Fibroblast of mammary gland (primary cell): Measurements from ENCODE around the gene PDZRN3.
A peak's percentile ranks its signal among the peaks of the same experiment; 100 is the strongest.

Source experiments
- DNase-seq: peaks from one replicate; pipeline ENCODE4 v3.0.0-alpha.2; 2010; ENCODE audit warnings: low read depth
- H3K4me3 ChIP-seq: 2 replicates; pipeline ENCODE4 v1.5.1; 2011; ENCODE audit warnings: low read depth, mild to moderate bottlenecking, low read length, moderate library complexity; ENCODE audit not compliant: control insufficient read depth
- CTCF ChIP-seq: conservative IDR thresholded peaks from 2 replicates; pipeline ENCODE4 v1.5.1; 2011; ENCODE audit warnings: low read depth, low read length, inconsistent platforms; ENCODE audit not compliant: control insufficient read depth, insufficient read depth

PDZRN3 gene

GRCh38 chr3:73508330-73508954, 116.3 kb downstream of the PDZRN3 start:
- no peak overlapping the region for H3K4me3 ChIP-seq
- TF ChIP-seq CTCF, result peak; percentile 77
- DNase-seq, result peak; percentile 76

GRCh38 chr3:73504852-73505251, 119.9 kb downstream of the PDZRN3 start:
- no peak overlapping the region for H3K4me3 ChIP-seq
- TF ChIP-seq CTCF, result no peak
- DNase-seq, result no peak

GRCh38 chr3:73504239-73504638, 120.5 kb downstream of the PDZRN3 start:
- no peak for TF ChIP-seq CTCF
- no peak overlapping the region for H3K4me3 ChIP-seq
- no peak for DNase-seq

- no peak for TF ChIP-seq CTCF
- DNase-seq, result no peak
- no peak overlapping the region for H3K4me3 ChIP-seq
These were observed 121.0 kb downstream of the PDZRN3 start for GRCh38 chr3:73503781-73504180.

GRCh38 chr3:73502609-73503583, 121.8 kb downstream of the PDZRN3 start:
- peak; percentile 91 for DNase-seq
- TF ChIP-seq CTCF, result peak; percentile 73
- no peak overlapping the region for H3K4me3 ChIP-seq

- no peak for DNase-seq
- no peak overlapping the region for H3K4me3 ChIP-seq
- TF ChIP-seq CTCF, result no peak
These were observed 124.4 kb downstream of the PDZRN3 start for GRCh38 chr3:73500321-73500720.
